HepG2 (cell line): ENCODE data around the gene FLT3LG. TPM values are rescaled to one million over a fixed set of nuclear protein-coding genes. Genes with fewer than 3 reads are reported as not detected.
A peak's percentile ranks its signal among the peaks of the same experiment; 100 is the strongest.

Source experiments
- HHEX ChIP-seq: IDR thresholded peaks from 2 replicates; pipeline ENCODE4 v1.6.1; 2016; ENCODE audit warnings: control low read depth
- NRL ChIP-seq: sonication (generic); formaldehyde crosslinking; IDR thresholded peaks from 2 replicates; pipeline ENCODE4 v1.5.0; 2020; ENCODE audit warnings: missing genetic modification reagents, mild to moderate bottlenecking, moderate library complexity, borderline replicate concordance
- RFX5 ChIP-seq: IDR thresholded peaks from 2 replicates; pipeline ENCODE4 v1.6.1; 2011; ENCODE audit warnings: low read depth, low read length, improper control_type of control experiment
- ZC3H13 ChIP-seq: sonication (generic); formaldehyde crosslinking; IDR thresholded peaks from 2 replicates; pipeline ENCODE4 v1.8.1; 2023; ENCODE audit warnings: mild to moderate bottlenecking, missing genetic modification reagents, moderate library complexity
- ZNF34 ChIP-seq: sonication (generic); formaldehyde crosslinking; IDR thresholded peaks from 2 replicates; pipeline ENCODE4 v1.4.0; 2020; ENCODE audit warnings: mild to moderate bottlenecking, missing genetic modification reagents, borderline replicate concordance
- polyA plus RNA-seq, 8 experiments: library from polyadenylated mRNA; depleted of rRNA in 3 of 8; stranded (reverse) in 7 of 8; unstranded in 1 of 8; fragments of >200 nt; fragmentation: Illumina TruSeq in 4 of 8; extraction: Trizol in 4 of 8; gene quantifications; 2 replicates each; pipeline versions ENCODE4 v1.2.1 to v1.2.3, GENCODE V29; 2011 to 2016; ENCODE audit warnings: low read depth in 4 of 8, missing spikeins in 1 of 8, mixed read lengths in 1 of 8; ENCODE audit not compliant: insufficient read depth in 1 of 8
- total RNA-seq, 5 experiments: library from RNA; depleted of rRNA; stranded (reverse); fragments of >200 nt; fragmentation: Illumina TruSeq; extraction: Trizol; gene quantifications; 2 replicates each; pipeline ENCODE4 v1.2.3, GENCODE V29; 2016; ENCODE audit warnings: low read depth in 1 of 5
- TF ChIP-seq, protein P1 (sequence below), 2 experiments: fragments of 450-650 bp in 1 of 2; sonication (generic) in 1 of 2; formaldehyde crosslinking in 1 of 2; IDR thresholded peaks; 2 replicates each; pipeline versions ENCODE4 v1.6.1 to v1.8.0; 2016 to 2022; ENCODE audit warnings: antibody characterized with exemption in 1 of 2, mild to moderate bottlenecking in 1 of 2, missing genetic modification reagents in 1 of 2
- TF ChIP-seq, protein P2 (sequence below): sonication (generic); formaldehyde crosslinking; IDR thresholded peaks from 2 replicates; pipeline ENCODE4 v1.5.0; 2020; ENCODE audit warnings: mild to moderate bottlenecking, missing genetic modification reagents
- TF ChIP-seq, protein P3 (sequence below): fragments of 450-650 bp; IDR thresholded peaks from 2 replicates; pipeline ENCODE4 v1.6.1; 2016
- TF ChIP-seq, protein P4 (sequence below): sonication (generic); formaldehyde crosslinking; IDR thresholded peaks from 2 replicates; pipeline ENCODE4 v1.8.0; 2022; ENCODE audit warnings: mild to moderate bottlenecking, missing genetic modification reagents, moderate library complexity
- TF ChIP-seq, protein P5 (sequence below): sonication (generic); formaldehyde crosslinking; IDR thresholded peaks from 2 replicates; pipeline ENCODE4 v1.4.0; 2020; ENCODE audit warnings: low read depth, mild to moderate bottlenecking, missing genetic modification reagents
- TF ChIP-seq, protein P6 (sequence below): sonication (generic); formaldehyde crosslinking; IDR thresholded peaks from 2 replicates; pipeline ENCODE4 v1.4.0; 2020; ENCODE audit warnings: missing genetic modification reagents

Gene FLT3LG
- total and polyA plus RNA-seq, 2 of the 13 experiments (the other 11 are each of a cell fraction or from before 2014, with no cell fraction given), result 1.5 to 2.6 TPM

DNA sequence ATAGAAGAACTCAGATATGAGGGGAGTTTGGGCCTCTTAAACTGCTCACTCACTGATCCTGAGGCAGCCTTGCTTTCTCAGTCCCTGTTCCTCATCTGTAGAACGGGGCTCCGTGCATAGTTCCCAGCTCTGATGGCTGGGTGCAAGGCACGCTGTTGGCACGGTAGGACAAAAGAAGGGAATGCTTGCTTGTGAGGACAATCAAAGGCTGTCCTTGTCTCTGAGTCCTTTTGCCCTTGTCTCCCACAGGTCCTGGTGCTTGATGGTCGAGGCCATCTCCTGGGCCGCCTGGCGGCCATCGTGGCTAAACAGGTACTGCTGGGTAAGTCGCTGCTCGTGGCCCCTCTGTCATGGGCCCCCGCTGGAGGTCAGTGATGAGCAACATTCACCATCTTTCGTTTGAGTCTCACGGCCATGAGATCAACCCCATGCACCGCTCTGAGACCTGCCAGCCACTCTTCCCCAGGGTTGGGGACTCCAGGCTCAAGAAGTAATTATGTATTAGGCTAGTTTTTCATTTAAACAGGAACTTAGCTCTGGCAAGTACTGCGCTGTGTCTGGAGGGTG lies 15.7 kb downstream of the FLT3LG start (continued):
- TF ChIP-seq ZC3H13 (CRISPR knock-in tag) (no peak; the same call in 1 of the 2 replicates), RFX5 (no peak), NRL (CRISPR knock-in tag) (no peak; the same call in 1 of the 2 replicates), HHEX (no peak), ZNF34 (CRISPR knock-in tag) (no peak)
- TF ChIP-seq, protein P1, sequence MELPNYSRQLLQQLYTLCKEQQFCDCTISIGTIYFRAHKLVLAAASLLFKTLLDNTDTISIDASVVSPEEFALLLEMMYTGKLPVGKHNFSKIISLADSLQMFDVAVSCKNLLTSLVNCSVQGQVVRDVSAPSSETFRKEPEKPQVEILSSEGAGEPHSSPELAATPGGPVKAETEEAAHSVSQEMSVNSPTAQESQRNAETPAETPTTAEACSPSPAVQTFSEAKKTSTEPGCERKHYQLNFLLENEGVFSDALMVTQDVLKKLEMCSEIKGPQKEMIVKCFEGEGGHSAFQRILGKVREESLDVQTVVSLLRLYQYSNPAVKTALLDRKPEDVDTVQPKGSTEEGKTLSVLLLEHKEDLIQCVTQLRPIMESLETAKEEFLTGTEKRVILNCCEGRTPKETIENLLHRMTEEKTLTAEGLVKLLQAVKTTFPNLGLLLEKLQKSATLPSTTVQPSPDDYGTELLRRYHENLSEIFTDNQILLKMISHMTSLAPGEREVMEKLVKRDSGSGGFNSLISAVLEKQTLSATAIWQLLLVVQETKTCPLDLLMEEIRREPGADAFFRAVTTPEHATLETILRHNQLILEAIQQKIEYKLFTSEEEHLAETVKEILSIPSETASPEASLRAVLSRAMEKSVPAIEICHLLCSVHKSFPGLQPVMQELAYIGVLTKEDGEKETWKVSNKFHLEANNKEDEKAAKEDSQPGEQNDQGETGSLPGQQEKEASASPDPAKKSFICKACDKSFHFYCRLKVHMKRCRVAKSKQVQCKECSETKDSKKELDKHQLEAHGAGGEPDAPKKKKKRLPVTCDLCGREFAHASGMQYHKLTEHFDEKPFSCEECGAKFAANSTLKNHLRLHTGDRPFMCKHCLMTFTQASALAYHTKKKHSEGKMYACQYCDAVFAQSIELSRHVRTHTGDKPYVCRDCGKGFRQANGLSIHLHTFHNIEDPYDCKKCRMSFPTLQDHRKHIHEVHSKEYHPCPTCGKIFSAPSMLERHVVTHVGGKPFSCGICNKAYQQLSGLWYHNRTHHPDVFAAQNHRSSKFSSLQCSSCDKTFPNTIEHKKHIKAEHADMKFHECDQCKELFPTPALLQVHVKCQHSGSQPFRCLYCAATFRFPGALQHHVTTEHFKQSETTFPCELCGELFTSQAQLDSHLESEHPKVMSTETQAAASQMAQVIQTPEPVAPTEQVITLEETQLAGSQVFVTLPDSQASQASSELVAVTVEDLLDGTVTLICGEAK (IDR thresholded peaks at IDR 0.05), result no peak
- TF ChIP-seq, protein P1 (CRISPR knock-in tag; IDR thresholded peaks at IDR 0.05), result no peak
- TF ChIP-seq, protein P2, sequence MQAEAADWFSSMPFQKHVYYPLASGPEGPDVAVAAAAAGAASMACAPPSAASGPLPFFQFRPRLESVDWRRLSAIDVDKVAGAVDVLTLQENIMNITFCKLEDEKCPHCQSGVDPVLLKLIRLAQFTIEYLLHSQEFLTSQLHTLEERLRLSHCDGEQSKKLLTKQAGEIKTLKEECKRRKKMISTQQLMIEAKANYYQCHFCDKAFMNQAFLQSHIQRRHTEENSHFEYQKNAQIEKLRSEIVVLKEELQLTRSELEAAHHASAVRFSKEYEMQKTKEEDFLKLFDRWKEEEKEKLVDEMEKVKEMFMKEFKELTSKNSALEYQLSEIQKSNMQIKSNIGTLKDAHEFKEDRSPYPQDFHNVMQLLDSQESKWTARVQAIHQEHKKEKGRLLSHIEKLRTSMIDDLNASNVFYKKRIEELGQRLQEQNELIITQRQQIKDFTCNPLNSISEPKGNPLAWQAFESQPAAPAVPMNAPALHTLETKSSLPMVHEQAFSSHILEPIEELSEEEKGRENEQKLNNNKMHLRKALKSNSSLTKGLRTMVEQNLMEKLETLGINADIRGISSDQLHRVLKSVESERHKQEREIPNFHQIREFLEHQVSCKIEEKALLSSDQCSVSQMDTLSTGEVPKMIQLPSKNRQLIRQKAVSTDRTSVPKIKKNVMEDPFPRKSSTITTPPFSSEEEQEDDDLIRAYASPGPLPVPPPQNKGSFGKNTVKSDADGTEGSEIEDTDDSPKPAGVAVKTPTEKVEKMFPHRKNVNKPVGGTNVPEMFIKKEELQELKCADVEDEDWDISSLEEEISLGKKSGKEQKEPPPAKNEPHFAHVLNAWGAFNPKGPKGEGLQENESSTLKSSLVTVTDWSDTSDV (CRISPR knock-in tag), result no peak; the same call in 1 of the 2 replicates
- TF ChIP-seq, protein P3, sequence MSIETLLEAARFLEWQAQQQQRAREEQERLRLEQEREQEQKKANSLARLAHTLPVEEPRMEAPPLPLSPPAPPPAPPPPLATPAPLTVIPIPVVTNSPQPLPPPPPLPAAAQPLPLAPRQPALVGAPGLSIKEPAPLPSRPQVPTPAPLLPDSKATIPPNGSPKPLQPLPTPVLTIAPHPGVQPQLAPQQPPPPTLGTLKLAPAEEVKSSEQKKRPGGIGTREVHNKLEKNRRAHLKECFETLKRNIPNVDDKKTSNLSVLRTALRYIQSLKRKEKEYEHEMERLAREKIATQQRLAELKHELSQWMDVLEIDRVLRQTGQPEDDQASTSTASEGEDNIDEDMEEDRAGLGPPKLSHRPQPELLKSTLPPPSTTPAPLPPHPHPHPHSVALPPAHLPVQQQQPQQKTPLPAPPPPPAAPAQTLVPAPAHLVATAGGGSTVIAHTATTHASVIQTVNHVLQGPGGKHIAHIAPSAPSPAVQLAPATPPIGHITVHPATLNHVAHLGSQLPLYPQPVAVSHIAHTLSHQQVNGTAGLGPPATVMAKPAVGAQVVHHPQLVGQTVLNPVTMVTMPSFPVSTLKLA, result 0 out of 2 replicates have a peak, but pooled peaks have one; percentile 10
- TF ChIP-seq, protein P4, sequence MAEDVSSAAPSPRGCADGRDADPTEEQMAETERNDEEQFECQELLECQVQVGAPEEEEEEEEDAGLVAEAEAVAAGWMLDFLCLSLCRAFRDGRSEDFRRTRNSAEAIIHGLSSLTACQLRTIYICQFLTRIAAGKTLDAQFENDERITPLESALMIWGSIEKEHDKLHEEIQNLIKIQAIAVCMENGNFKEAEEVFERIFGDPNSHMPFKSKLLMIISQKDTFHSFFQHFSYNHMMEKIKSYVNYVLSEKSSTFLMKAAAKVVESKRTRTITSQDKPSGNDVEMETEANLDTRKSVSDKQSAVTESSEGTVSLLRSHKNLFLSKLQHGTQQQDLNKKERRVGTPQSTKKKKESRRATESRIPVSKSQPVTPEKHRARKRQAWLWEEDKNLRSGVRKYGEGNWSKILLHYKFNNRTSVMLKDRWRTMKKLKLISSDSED (CRISPR knock-in tag), result no peak
- TF ChIP-seq, protein P5, sequence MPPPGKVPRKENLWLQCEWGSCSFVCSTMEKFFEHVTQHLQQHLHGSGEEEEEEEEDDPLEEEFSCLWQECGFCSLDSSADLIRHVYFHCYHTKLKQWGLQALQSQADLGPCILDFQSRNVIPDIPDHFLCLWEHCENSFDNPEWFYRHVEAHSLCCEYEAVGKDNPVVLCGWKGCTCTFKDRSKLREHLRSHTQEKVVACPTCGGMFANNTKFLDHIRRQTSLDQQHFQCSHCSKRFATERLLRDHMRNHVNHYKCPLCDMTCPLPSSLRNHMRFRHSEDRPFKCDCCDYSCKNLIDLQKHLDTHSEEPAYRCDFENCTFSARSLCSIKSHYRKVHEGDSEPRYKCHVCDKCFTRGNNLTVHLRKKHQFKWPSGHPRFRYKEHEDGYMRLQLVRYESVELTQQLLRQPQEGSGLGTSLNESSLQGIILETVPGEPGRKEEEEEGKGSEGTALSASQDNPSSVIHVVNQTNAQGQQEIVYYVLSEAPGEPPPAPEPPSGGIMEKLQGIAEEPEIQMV (CRISPR knock-in tag), result no peak
- TF ChIP-seq, protein P6, sequence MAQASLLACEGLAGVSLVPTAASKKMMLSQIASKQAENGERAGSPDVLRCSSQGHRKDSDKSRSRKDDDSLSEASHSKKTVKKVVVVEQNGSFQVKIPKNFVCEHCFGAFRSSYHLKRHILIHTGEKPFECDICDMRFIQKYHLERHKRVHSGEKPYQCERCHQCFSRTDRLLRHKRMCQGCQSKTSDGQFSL (CRISPR knock-in tag), result no peak
